K562 (cell line): ENCODE results near the gene RAB7A. TPM values are rescaled to one million over a fixed set of nuclear protein-coding genes. Genes with fewer than 3 reads are reported as not detected.
A peak's percentile ranks its signal among the peaks of the same experiment; 100 is the strongest.

Experiments used
- BRD9 ChIP-seq: fragments of 450-650 bp; IDR thresholded peaks from 2 replicates; pipeline ENCODE4 v1.6.1; 2018; ENCODE audit warnings: low read depth; ENCODE audit not compliant: partially characterized antibody
- CREB1 ChIP-seq, 2 experiments: sonication (generic) in 1 of 2; formaldehyde crosslinking in 1 of 2; IDR thresholded peaks; 2 replicates each; pipeline versions ENCODE4 v1.6.1 to v1.8.0; 2012 to 2022; ENCODE audit warnings: inconsistent platforms in 1 of 2, mild to moderate bottlenecking in 1 of 2, missing genetic modification reagents in 1 of 2, moderate library complexity in 1 of 2
- ESRRA ChIP-seq: fragments of 450-650 bp; IDR thresholded peaks from 2 replicates; pipeline ENCODE4 v1.6.1; 2014; ENCODE audit warnings: low read depth, mild to moderate bottlenecking, moderate library complexity, borderline replicate concordance
- EZH2 ChIP-seq: IDR thresholded peaks from 2 replicates; pipeline ENCODE4 v1.6.1; 2012; ENCODE audit warnings: low read depth, mild to moderate bottlenecking, inconsistent platforms, low read length, borderline replicate concordance
- ILF3 ChIP-seq: fragments of 450-650 bp; IDR thresholded peaks from 2 replicates; pipeline ENCODE4 v1.6.1; 2018; ENCODE audit warnings: antibody characterized with exemption, mild to moderate bottlenecking, moderate library complexity, borderline replicate concordance
- MEF2A ChIP-seq: IDR thresholded peaks from 2 replicates; pipeline ENCODE4 v1.6.1; 2011; ENCODE audit warnings: low read depth, mild to moderate bottlenecking, low read length, moderate library complexity; ENCODE audit not compliant: control insufficient read depth
- NONO ChIP-seq, 2 experiments: fragments of 200-400 bp in 1 of 2; fragments of 450-650 bp in 1 of 2; formaldehyde crosslinking in 1 of 2; IDR thresholded peaks; 2 replicates each; pipeline ENCODE4 v1.6.1; 2017; ENCODE audit warnings: low read depth in 2 of 2, mild to moderate bottlenecking in 2 of 2, moderate library complexity in 2 of 2, low read length in 1 of 2
- PHF21A ChIP-seq: fragments of 450-650 bp; IDR thresholded peaks from 2 replicates; pipeline ENCODE4 v1.6.1; 2017; ENCODE audit warnings: low read depth, borderline replicate concordance
- PHF8 ChIP-seq: fragments of 200-600 bp; sonication (generic); IDR thresholded peaks from 2 replicates; pipeline ENCODE4 v1.6.1; 2012; ENCODE audit warnings: mixed run types, mild to moderate bottlenecking, inconsistent platforms, low read length, moderate library complexity, borderline replicate concordance
- POLR2H ChIP-seq: IDR thresholded peaks from 2 replicates; pipeline ENCODE4 v1.6.1; 2016; ENCODE audit warnings: missing genetic modification characterization, low read depth, mild to moderate bottlenecking, control low read depth, missing compliant biosample characterization, moderate library complexity
- SMAD2 ChIP-seq: fragments of 150-350 bp; IDR thresholded peaks from 2 replicates; pipeline ENCODE4 v1.6.1; 2014; ENCODE audit warnings: low read depth, mild to moderate bottlenecking, low read length
- SP1 ChIP-seq: sonication (generic); formaldehyde crosslinking; IDR thresholded peaks from 2 replicates; pipeline ENCODE4 v1.8.1; 2022; ENCODE audit warnings: mild to moderate bottlenecking, missing genetic modification reagents
- TAF15 ChIP-seq: fragments of 200-400 bp; formaldehyde crosslinking; IDR thresholded peaks from 2 replicates; pipeline ENCODE4 v1.6.1; 2017; ENCODE audit warnings: mild to moderate bottlenecking, low read depth, low read length, moderate library complexity
- TCF3 ChIP-seq: sonication (generic); formaldehyde crosslinking; IDR thresholded peaks from 2 replicates; pipeline ENCODE4 v1.4.0; 2020; ENCODE audit warnings: mild to moderate bottlenecking, missing genetic modification reagents
- ZBTB8A ChIP-seq: fragments of 450-650 bp; IDR thresholded peaks from 2 replicates; pipeline ENCODE4 v1.6.1; 2018; ENCODE audit warnings: mild to moderate bottlenecking, moderate library complexity; ENCODE audit not compliant: partially characterized antibody
- ZNF584 ChIP-seq: fragments of 200-800 bp; sonication (Bioruptor generic); IDR thresholded peaks from 2 replicates; pipeline ENCODE4 v1.6.1; 2016; ENCODE audit warnings: low read depth, mild to moderate bottlenecking, missing genetic modification characterization, missing compliant biosample characterization
- polyA plus RNA-seq, 8 experiments: library from polyadenylated mRNA; depleted of rRNA in 4 of 8; stranded (reverse) in 5 of 8; unstranded in 3 of 8; fragments of >200 nt; fragmentation: Nextera tagmentation in 2 of 8; fragmentation: Illumina TruSeq in 1 of 8; extraction: Ambion mirVana in 2 of 8; extraction: Trizol in 1 of 8; gene quantifications; 2 replicates each; pipeline versions ENCODE4 v1.2.1 to v1.2.3, GENCODE V29; 2011 to 2014; ENCODE audit warnings: inconsistent platforms in 1 of 8, missing spikeins in 1 of 8
- total RNA-seq, 7 experiments: library from RNA; depleted of rRNA in 6 of 7; stranded (reverse); fragments of >200 nt in 6 of 7; fragmentation: Illumina TruSeq in 2 of 7; extraction: Trizol in 2 of 7; gene quantifications; 2 replicates each; pipeline versions ENCODE4 v1.2.1 to v1.2.3, GENCODE V29; 2011 to 2021; ENCODE audit warnings: low replicate concordance in 1 of 7
- TF ChIP-seq, protein P1 (sequence below): IDR thresholded peaks from 2 replicates; pipeline ENCODE4 v1.6.1; 2014; ENCODE audit warnings: antibody characterized with exemption
- TF ChIP-seq, protein P2 (sequence below): sonication (generic); formaldehyde crosslinking; IDR thresholded peaks from 2 replicates; pipeline ENCODE4 v1.8.0; 2022; ENCODE audit warnings: missing genetic modification reagents, mild to moderate bottlenecking, borderline replicate concordance
- TF ChIP-seq, protein P3 (sequence below): fragments of 450-650 bp; formaldehyde crosslinking; IDR thresholded peaks from 2 replicates; pipeline ENCODE4 v1.4.0; 2020; ENCODE audit warnings: mild to moderate bottlenecking, mixed read lengths

The RAB7A gene
- total and polyA plus RNA-seq, 9 of the 15 experiments (the other 6 are each of a cell fraction or from before 2014, with no cell fraction given) = 30.9 to 204 (median 72.8) TPM

DNA sequence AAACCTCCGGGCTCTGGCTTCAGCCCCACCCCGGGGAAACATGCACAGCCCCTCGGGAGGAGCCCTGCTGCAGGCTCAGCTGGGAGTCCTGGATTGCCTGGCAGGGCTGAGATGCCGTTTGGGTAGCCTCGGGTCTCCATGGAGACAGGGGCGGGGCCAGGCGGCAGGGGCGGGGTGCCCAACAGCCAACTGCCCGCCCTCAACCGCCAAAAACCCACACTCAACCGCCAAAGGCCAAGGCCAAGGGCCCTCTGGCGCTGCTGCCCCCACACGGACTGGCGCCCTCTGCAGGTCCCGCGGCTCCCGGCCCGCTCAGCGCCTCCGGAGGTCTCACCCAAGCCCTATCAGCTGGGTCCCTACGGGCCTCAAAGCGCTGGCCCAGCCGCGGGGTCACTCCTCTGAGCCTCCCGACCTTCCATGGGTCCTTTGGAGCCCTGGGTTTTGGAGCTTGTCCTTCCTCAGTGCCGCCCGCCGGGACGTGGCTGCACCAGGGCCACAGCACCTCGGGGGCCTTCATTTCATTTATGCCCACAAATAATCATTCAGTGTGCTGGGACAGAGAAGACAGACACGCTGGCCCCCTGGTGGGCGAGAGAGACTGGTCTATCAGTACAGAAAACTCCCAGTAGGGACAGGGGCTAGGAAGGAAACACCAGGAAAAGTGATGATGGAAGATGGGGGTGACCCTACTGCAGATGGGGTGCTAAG lies 119.9 kb downstream of the RAB7A start (continued):
- TF ChIP-seq, protein P1, sequence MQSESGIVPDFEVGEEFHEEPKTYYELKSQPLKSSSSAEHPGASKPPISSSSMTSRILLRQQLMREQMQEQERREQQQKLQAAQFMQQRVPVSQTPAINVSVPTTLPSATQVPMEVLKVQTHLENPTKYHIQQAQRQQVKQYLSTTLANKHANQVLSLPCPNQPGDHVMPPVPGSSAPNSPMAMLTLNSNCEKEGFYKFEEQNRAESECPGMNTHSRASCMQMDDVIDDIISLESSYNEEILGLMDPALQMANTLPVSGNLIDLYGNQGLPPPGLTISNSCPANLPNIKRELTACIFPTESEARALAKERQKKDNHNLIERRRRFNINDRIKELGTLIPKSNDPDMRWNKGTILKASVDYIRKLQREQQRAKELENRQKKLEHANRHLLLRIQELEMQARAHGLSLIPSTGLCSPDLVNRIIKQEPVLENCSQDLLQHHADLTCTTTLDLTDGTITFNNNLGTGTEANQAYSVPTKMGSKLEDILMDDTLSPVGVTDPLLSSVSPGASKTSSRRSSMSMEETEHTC = no peak
- TF ChIP-seq SMAD2 (no peak), CREB1 (IDR thresholded peaks at IDR 0.05) (no peak), CREB1 (CRISPR knock-in tag; IDR thresholded peaks at IDR 0.05) (no peak), BRD9 (peak; percentile 57), POLR2H (tag) (no peak), PHF21A (peak; percentile 53; the same call in 1 of the 2 replicates), ILF3 (no peak), TAF15 (no peak), ZBTB8A (no peak), PHF8 (peak; percentile 37; the same call in 1 of the 2 replicates), MEF2A (no peak), TCF3 (CRISPR knock-in tag) (peak; percentile 20; the same call in 1 of the 2 replicates), ESRRA (peak; percentile 59; the same call in 1 of the 2 replicates), EZH2 (no peak), ZNF584 (no peak), NONO (IDR thresholded peaks at IDR 0.05; ENCODE audit: low read depth in 2 of 2, low read length in 1 of 2) (0 out of 4 replicates have a peak, but pooled peaks of 1 of the 2 experiments have one; percentile 42), SP1 (peak; percentile 65)
- TF ChIP-seq, protein P2, sequence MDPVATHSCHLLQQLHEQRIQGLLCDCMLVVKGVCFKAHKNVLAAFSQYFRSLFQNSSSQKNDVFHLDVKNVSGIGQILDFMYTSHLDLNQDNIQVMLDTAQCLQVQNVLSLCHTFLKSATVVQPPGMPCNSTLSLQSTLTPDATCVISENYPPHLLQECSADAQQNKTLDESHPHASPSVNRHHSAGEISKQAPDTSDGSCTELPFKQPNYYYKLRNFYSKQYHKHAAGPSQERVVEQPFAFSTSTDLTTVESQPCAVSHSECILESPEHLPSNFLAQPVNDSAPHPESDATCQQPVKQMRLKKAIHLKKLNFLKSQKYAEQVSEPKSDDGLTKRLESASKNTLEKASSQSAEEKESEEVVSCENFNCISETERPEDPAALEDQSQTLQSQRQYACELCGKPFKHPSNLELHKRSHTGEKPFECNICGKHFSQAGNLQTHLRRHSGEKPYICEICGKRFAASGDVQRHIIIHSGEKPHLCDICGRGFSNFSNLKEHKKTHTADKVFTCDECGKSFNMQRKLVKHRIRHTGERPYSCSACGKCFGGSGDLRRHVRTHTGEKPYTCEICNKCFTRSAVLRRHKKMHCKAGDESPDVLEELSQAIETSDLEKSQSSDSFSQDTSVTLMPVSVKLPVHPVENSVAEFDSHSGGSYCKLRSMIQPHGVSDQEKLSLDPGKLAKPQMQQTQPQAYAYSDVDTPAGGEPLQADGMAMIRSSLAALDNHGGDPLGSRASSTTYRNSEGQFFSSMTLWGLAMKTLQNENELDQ (CRISPR knock-in tag) = no peak
- TF ChIP-seq, protein P3, sequence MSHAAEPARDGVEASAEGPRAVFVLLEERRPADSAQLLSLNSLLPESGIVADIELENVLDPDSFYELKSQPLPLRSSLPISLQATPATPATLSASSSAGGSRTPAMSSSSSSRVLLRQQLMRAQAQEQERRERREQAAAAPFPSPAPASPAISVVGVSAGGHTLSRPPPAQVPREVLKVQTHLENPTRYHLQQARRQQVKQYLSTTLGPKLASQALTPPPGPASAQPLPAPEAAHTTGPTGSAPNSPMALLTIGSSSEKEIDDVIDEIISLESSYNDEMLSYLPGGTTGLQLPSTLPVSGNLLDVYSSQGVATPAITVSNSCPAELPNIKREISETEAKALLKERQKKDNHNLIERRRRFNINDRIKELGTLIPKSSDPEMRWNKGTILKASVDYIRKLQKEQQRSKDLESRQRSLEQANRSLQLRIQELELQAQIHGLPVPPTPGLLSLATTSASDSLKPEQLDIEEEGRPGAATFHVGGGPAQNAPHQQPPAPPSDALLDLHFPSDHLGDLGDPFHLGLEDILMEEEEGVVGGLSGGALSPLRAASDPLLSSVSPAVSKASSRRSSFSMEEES (CRISPR knock-in tag) = no peak
